ENCODE measurements around the gene CHORDC1.

CHORDC1 gene

GRCh38 chr11:90235526-90235925 is 12.7 kb upstream of the CHORDC1 start:
- TF ChIP-seq EZH2phosphoT487 (IDR thresholded peaks at IDR 0.05; ENCODE audit: borderline replicate concordance) (no peak), CTCF (conservative IDR thresholded peaks at IDR 0.05; ENCODE audit: low read length) (no peak)
- Histone ChIP-seq H3K36me3 (ENCODE audit: insufficient read depth, low read length) (no peaks in the 10 kb centered on the region), H3K4me1 (ENCODE audit: insufficient read depth, low read length, poor library complexity, severe bottlenecking) (no peaks in the 10 kb centered on the region), H3K9ac (ENCODE audit: low read depth, low read length, poor library complexity, severe bottlenecking) (no peak overlapping the region), H3K9me2 (replicated peaks; ENCODE audit: low read depth, low read length) (no peaks in the 10 kb centered on the region), H3F3A (ENCODE audit: low read depth) (no peaks in the 10 kb centered on the region), H2AFZ (ENCODE audit: low read length) (no peak overlapping the region), H4K20me1 (ENCODE audit: insufficient read depth, low read length, poor library complexity, severe bottlenecking) (no peaks in the 10 kb centered on the region), H3K27me3 (ENCODE audit: insufficient read depth, low read length, poor library complexity, severe bottlenecking) (no peaks in the 10 kb centered on the region), H3K4me3 (ENCODE audit: low read length, poor library complexity, severe bottlenecking) (no peak overlapping the region), H3K9me3 (ENCODE audit: insufficient read depth, low read depth, low read length) (no peaks in the 10 kb centered on the region), H3K4me2 (ENCODE audit: low read depth, low read length, poor library complexity, severe bottlenecking) (no peak overlapping the region), H3K79me2 (ENCODE audit: insufficient read depth, low read length) (no peaks in the 10 kb centered on the region)

DNA sequence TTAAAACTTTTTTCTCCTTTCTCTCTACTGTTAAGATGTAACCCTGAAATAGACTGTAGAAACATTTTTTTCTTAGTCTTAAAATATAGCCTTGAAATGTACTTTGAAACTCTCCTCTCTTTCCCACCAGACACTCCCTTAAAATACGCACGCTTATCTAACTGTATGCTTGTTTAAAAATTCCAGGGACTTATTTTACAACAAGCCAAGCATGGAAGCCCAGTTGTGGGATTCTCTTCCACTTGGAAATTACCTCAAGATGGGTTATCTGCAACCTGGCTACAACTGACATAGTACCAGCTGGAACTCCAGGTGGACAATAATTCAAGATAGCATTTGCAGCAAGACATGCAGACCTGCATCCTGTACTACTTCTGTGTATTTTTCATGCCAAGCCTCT is 12.1 kb upstream of the CHORDC1 start:
- TF ChIP-seq EZH2phosphoT487 (IDR thresholded peaks at IDR 0.05; ENCODE audit: borderline replicate concordance) (no peak), CTCF (conservative IDR thresholded peaks at IDR 0.05; ENCODE audit: low read length) (no peak)
- H3K4me3 ChIP-seq (ENCODE audit: low read length, poor library complexity, severe bottlenecking) = no peak overlapping the region
- H3F3A ChIP-seq (ENCODE audit: low read depth) = no peaks in the 10 kb centered on the region
- H3K4me1 ChIP-seq (ENCODE audit: insufficient read depth, low read length, poor library complexity, severe bottlenecking) = no peaks in the 10 kb centered on the region
- no peaks in the 10 kb centered on the region for H3K9me2 ChIP-seq (replicated peaks; ENCODE audit: low read depth, low read length)
- H3K9me3 ChIP-seq (ENCODE audit: insufficient read depth, low read depth, low read length) = no peaks in the 10 kb centered on the region
- no peaks in the 10 kb centered on the region for H3K27me3 ChIP-seq (ENCODE audit: insufficient read depth, low read length, poor library complexity, severe bottlenecking)
- H4K20me1 ChIP-seq (ENCODE audit: insufficient read depth, low read length, poor library complexity, severe bottlenecking) = no peaks in the 10 kb centered on the region
- H3K36me3 ChIP-seq (ENCODE audit: insufficient read depth, low read length) = no peaks in the 10 kb centered on the region
- no peak overlapping the region for H3K4me2 ChIP-seq (ENCODE audit: low read depth, low read length, poor library complexity, severe bottlenecking)
- no peak overlapping the region for H3K9ac ChIP-seq (ENCODE audit: low read depth, low read length, poor library complexity, severe bottlenecking)
- no peak overlapping the region for H2AFZ ChIP-seq (ENCODE audit: low read length)
- H3K79me2 ChIP-seq (ENCODE audit: insufficient read depth, low read length) = no peaks in the 10 kb centered on the region

DNA sequence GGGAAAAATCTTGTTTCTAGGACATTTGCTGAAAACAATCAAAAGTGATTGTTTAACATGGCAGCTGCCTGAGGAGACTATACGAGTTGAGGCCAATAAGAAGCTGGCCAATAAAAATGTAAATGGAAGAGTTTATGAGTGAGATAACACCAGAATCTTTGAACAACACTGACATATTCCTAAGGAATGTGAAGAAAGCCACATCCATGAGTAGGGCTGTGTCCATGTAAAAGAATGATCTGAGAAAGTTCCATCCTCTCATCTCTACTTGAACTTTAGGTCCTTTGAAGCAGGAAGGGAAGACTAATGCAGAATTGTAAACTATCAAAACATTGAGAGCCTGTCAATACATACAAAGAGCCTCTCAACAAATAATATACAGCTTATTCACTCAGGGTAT is 6.9 kb upstream of the CHORDC1 start:
- no peaks in the 10 kb centered on the region for H3F3A ChIP-seq (ENCODE audit: low read depth)
- no peak overlapping the region for H3K4me3 ChIP-seq (ENCODE audit: low read length, poor library complexity, severe bottlenecking)
- TF ChIP-seq EZH2phosphoT487 (IDR thresholded peaks at IDR 0.05; ENCODE audit: borderline replicate concordance) (no peak), CTCF (conservative IDR thresholded peaks at IDR 0.05; ENCODE audit: low read length) (no peak)
- no peaks in the 10 kb centered on the region for H3K9me3 ChIP-seq (ENCODE audit: insufficient read depth, low read depth, low read length)
- H2AFZ ChIP-seq (ENCODE audit: low read length) = no peak overlapping the region
- no peaks in the 10 kb centered on the region for H3K27me3 ChIP-seq (ENCODE audit: insufficient read depth, low read length, poor library complexity, severe bottlenecking)
- H3K9me2 ChIP-seq (replicated peaks; ENCODE audit: low read depth, low read length) = no peaks in the 10 kb centered on the region
- no peaks in the 10 kb centered on the region for H4K20me1 ChIP-seq (ENCODE audit: insufficient read depth, low read length, poor library complexity, severe bottlenecking)
- no peaks in the 10 kb centered on the region for H3K36me3 ChIP-seq (ENCODE audit: insufficient read depth, low read length)
- no peak overlapping the region for H3K9ac ChIP-seq (ENCODE audit: low read depth, low read length, poor library complexity, severe bottlenecking)
- peaks cover 15% of the 10 kb centered on the region for H3K4me1 ChIP-seq (ENCODE audit: insufficient read depth, low read length, poor library complexity, severe bottlenecking)
- no peaks in the 10 kb centered on the region for H3K79me2 ChIP-seq (ENCODE audit: insufficient read depth, low read length)
- no peak overlapping the region for H3K4me2 ChIP-seq (ENCODE audit: low read depth, low read length, poor library complexity, severe bottlenecking)
